Epithelial cell of proximal tubule (primary cell): Measurements from ENCODE around the gene MTF2. TPM values are rescaled to one million over a fixed set of nuclear protein-coding genes. Genes with fewer than 3 reads are reported as not detected.
"Not testable (repeated sequence)": the region's sequence is repeated elsewhere in the genome, so short reads cannot be mapped to it uniquely, and the experiment has no call there.

Experiments used
- DNase-seq: peaks from one replicate; pipeline ENCODE4 v3.0.0-alpha.2; 2011; ENCODE audit warnings: low read depth
- H3K4me3 ChIP-seq: 2 replicates; pipeline ENCODE4 v1.5.1; 2011; ENCODE audit warnings: low read depth, mild to moderate bottlenecking, low read length
- total RNA-seq: library from RNA; depleted of rRNA; stranded (reverse); fragments of >200 nt; gene quantifications from 2 replicates; pipeline ENCODE4 v1.2.3, GENCODE V29; 2015
- TF ChIP-seq, protein P1 (sequence below): conservative IDR thresholded peaks from 2 replicates; pipeline ENCODE4 v1.5.1; 2012; ENCODE audit warnings: low read depth, mild to moderate bottlenecking, low read length

The MTF2 gene
- 23.9 and 26.3 TPM in 2 replicates for total RNA-seq

DNA sequence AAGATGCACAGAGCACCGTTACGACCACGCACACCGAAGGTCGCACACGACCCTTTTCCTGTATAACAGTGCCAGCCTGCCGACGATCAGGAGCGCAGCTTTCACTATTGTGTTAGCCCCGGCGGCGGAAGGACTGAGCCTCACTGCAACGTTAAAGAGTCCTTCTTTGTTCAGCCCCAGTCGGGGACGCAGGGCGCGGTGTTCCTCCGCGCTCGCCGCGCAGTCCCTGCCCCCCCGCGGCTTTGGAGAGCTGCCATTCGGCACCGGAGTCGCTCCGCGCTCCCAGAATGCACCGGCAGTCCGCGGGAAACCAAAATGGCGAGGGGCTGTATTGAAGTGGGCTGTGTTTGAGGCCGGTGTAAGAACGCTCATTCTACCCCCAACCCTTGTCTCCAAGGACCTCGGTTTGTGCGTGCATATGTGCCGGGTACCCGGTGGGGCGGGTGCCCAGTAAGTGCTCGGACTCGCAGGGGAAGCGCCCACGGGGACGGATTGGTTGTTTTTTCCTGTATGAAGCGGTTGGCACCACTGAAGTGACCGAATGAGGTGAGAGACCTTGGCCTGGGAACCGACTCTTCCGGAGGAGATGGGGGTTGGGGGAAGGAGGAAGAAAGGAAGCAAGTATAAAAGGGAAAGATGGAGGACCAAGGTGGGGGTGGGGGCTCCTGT, at the start of gene MTF2:
Gene MTF2 (plus strand): TSS at position 298 of the 669 bp plus-strand sequence. CDS start 244 bp downstream, at position 542.
- H3K4me3 ChIP-seq = peak within 1 kb of the TSS; percentile 91
- TF ChIP-seq, protein P1, sequence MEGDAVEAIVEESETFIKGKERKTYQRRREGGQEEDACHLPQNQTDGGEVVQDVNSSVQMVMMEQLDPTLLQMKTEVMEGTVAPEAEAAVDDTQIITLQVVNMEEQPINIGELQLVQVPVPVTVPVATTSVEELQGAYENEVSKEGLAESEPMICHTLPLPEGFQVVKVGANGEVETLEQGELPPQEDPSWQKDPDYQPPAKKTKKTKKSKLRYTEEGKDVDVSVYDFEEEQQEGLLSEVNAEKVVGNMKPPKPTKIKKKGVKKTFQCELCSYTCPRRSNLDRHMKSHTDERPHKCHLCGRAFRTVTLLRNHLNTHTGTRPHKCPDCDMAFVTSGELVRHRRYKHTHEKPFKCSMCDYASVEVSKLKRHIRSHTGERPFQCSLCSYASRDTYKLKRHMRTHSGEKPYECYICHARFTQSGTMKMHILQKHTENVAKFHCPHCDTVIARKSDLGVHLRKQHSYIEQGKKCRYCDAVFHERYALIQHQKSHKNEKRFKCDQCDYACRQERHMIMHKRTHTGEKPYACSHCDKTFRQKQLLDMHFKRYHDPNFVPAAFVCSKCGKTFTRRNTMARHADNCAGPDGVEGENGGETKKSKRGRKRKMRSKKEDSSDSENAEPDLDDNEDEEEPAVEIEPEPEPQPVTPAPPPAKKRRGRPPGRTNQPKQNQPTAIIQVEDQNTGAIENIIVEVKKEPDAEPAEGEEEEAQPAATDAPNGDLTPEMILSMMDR = no peak
- peak; percentile 70 for DNase-seq

DNA sequence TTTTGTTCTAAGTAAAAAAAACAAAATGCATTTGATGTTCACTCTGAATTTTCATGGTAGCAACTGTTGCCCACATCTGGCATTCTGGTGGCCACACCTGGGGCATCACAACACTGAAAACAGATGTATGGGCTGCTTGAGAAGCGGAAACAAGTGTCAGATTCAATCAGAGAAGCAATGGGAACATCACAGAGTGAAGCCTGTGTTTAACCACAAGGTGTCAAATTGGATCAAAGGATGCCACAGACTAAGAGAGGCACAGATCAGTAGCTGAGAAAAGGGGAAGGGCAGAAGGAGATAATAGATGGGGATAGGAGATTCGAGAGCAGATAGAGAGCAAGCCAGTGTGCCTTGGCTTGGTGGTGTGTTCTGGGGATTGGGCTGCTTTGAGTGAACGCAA, 49.8 kb upstream of the MTF2 start:
- no peak overlapping the region for H3K4me3 ChIP-seq
- TF ChIP-seq, protein P1 = no peak
- DNase-seq = no peak

DNA sequence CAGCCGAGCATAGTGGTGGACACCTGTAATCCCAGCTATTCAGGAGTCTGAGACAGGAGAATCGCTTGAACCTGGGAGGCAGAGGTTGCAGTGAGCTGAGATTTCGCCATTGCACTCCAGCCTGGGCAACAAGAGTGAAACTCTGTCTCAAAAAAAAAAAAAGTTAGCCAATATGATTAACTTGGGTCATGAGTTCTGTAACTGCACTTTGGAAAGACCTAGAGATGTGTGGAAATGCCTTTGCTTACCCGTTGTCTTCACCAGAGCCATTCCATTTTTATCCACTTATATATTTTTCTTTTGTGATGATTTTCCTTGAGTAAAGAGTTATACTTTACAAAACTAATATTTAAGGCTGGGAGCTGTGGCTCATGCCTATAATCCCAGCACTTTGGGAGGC, 48.9 kb upstream of the MTF2 start:
- not testable (repeated sequence) for H3K4me3 ChIP-seq, DNase-seq

DNA sequence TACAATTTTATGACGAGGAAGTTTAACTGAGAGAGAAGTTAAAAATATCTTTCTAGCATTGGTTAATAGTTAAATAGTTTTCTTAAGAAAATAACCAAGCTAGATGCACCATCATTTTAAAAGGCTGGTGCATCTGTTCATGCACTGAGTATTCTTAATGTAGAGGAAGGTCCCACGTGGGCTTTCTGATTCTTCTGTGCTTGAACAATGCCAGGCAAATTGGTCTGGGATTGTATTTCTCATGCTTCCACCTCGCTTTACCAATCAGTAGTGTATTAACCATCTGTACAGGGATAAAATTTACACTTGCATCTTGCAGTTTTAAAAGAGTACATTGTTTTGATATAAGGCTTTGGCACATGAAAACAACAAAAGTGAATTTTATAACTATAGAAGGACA, 47.4 kb upstream of the MTF2 start:
- H3K4me3 ChIP-seq = no peak overlapping the region
- TF ChIP-seq, protein P1 = no peak
- no peak for DNase-seq

DNA sequence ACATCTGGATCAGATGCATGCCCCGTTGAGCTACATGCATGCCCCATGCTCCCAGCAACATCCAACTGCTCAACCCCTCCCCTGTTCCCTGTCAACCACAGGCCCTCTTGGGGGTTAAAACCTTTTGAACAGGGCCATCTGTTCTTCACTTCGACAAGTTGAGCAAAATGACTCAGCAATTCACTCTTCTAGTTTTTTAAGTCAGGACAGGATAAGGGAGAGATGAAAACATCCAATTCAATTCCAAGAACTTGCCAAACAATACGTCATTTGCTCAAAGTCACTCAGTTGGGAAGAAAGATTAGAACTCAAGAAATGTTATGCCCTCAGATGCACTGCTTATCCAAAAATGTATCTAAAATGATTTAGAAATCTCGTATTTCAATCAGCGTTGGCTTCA, 46.1 kb upstream of the MTF2 start:
- H3K4me3 ChIP-seq = no peak overlapping the region
- TF ChIP-seq, protein P1 = no peak

DNA sequence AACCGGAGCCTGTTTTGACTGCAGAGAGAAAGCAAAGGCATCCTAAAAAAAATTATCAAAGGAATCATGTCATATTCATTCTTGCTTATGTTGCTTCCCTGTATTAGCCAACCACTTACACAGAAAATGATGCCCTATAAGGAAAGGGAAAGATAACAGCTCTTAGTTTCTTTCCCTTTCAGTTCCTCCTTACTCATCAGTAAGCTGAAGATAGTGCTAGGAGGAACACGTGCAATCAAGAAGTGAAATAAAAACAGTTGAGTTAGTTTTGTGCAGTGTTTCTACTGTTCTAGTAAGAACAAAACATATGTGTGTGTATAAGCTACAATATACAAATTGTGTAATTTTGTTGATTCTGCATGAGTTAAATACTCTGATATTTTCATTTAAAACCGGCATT, 45.3 kb upstream of the MTF2 start:
- no peak for DNase-seq
- no peak overlapping the region for H3K4me3 ChIP-seq
- TF ChIP-seq, protein P1 = no peak

More for the DNA sequence above, 46.1 kb upstream of the MTF2 start:
- no peak for DNase-seq

DNA sequence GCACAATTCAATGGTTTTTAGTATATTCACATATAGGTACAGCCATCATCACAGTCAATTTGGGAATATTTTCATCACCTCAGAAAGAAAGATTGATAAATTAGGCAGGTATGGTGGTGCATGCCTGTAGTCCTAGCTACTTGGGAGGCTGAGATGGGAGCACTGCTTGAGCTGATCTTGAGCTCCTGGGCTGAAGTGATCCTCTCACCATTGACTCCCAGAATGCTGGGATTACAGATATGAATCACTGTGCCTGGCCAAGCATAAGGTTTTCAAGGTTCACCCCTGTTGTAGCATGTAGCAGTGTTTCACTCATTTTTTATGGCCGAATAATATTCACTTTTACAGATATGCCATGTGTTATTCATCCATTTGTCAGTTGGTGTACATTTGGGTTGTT, 44.7 kb upstream of the MTF2 start:
- TF ChIP-seq, protein P1 = no peak
- H3K4me3 ChIP-seq = no peak overlapping the region

DNA sequence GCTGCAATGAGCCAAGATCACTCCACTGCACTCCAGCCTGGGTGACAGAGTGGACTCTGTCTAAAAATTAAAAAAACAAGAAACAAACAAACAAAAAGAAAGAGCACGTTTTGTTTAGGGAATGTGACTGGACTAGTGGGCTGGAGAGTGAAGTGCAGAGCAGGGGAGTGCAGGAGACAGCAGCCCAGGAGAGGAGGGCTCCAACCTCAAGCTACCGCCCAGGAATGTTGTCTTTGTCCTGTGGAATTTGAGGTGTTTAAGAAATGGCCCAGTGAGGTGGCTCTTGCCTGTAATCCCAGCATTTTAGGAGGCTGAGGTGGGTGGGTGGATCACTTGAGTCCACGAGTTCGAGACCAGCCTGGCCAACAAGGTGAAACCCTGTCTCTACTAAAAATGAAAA, 42.4 kb upstream of the MTF2 start:
- H3K4me3 ChIP-seq = no peak overlapping the region
- DNase-seq = no peak
- TF ChIP-seq, protein P1 = no peak

More for the DNA sequence above, 44.7 kb upstream of the MTF2 start:
- DNase-seq = no peak
